ENCODE results near the gene GPR137C. TPM values are rescaled to one million over a fixed set of nuclear protein-coding genes. Genes with fewer than 3 reads are reported as not detected.
A peak's percentile ranks its signal among the peaks of the same experiment; 100 is the strongest.

The GPR137C gene
- polyA plus RNA-seq, 1 donor from 2014 or later, result 118 TPM

- H3K36me3 ChIP-seq (ENCODE audit: insufficient read depth, low read length), result no peaks in the 10 kb centered on the region
- H4K20me1 ChIP-seq (ENCODE audit: insufficient read depth), result no peaks in the 10 kb centered on the region
- H3K4me2 ChIP-seq (ENCODE audit: low read length), result peak overlapping the region; percentile 13
- H3K9me3 ChIP-seq (ENCODE audit: low read length), result no peaks in the 10 kb centered on the region
- peak overlapping the region; percentile 52 for H2AFZ ChIP-seq (ENCODE audit: low read depth, low read length)
- H3K9me2 ChIP-seq (ENCODE audit: insufficient read depth, low read length), result no peaks in the 10 kb centered on the region
- H3K4me3 ChIP-seq (ENCODE audit: low read length), result peak overlapping the region; percentile 88
- H3K79me2 ChIP-seq (replicated peaks; ENCODE audit: insufficient read depth, low read length), result peaks cover 78% of the 10 kb centered on the region
- peak overlapping the region; percentile 91 for H3K27ac ChIP-seq (ENCODE audit: low read length)
- TF ChIP-seq RAD21 (conservative IDR thresholded peaks at IDR 0.05) (no peak), MXI1 (conservative IDR thresholded peaks at IDR 0.05; ENCODE audit: poor library complexity, severe bottlenecking) (peak; percentile 22)
- H3K27me3 ChIP-seq (ENCODE audit: insufficient read depth, low read depth, low read length), result no peaks in the 10 kb centered on the region
- H3F3A ChIP-seq (ENCODE audit: insufficient read depth, low read length, poor library complexity, severe bottlenecking), result peaks cover 11% of the 10 kb centered on the region
- peak overlapping the region; percentile 98 for H3K9ac ChIP-seq (ENCODE audit: low read length)
Measured at GRCh38 chr14:52553002-52553670, 500 bp downstream of the GPR137C start.

GRCh38 chr14:52553671-52554575 is 1.3 kb downstream of the GPR137C start:
- H3K79me2 ChIP-seq (replicated peaks; ENCODE audit: insufficient read depth, low read length), result peaks cover 74% of the 10 kb centered on the region
- H3K4me2 ChIP-seq (ENCODE audit: low read length), result peak overlapping the region; percentile 72
- peak overlapping the region; percentile 98 for H3K9ac ChIP-seq (ENCODE audit: low read length)
- peak overlapping the region; percentile 91 for H3K27ac ChIP-seq (ENCODE audit: low read length)
- TF ChIP-seq CTCF (IDR thresholded peaks at IDR 0.05; ENCODE audit: poor library complexity, severe bottlenecking), result peak; percentile 57
- TF ChIP-seq TAF1 (IDR thresholded peaks at IDR 0.05; ENCODE audit: low read depth), result peak; percentile 85
- no peak for TF ChIP-seq EP300 (conservative IDR thresholded peaks at IDR 0.05; ENCODE audit: poor library complexity, severe bottlenecking)
- peak; percentile 8 for TF ChIP-seq RAD21 (conservative IDR thresholded peaks at IDR 0.05)
- no peak for TF ChIP-seq EZH2 (IDR thresholded peaks at IDR 0.05; ENCODE audit: borderline replicate concordance, insufficient read depth, low read length, poor library complexity, severe bottlenecking)
- no peak for TF ChIP-seq SMC3 (conservative IDR thresholded peaks at IDR 0.05; ENCODE audit: poor library complexity)
- peak; percentile 85 for TF ChIP-seq POLR2AphosphoS5 (IDR thresholded peaks at IDR 0.05)
- TF ChIP-seq REST (IDR thresholded peaks at IDR 0.05; ENCODE audit: borderline replicate concordance), result peak; percentile 62
- no peak for TF ChIP-seq MXI1 (conservative IDR thresholded peaks at IDR 0.05; ENCODE audit: poor library complexity, severe bottlenecking)
- H3K9me2 ChIP-seq (ENCODE audit: insufficient read depth, low read length), result no peaks in the 10 kb centered on the region
- peak overlapping the region; percentile 52 for H2AFZ ChIP-seq (ENCODE audit: low read depth, low read length)
- H3F3A ChIP-seq (ENCODE audit: insufficient read depth, low read length, poor library complexity, severe bottlenecking), result peaks cover 11% of the 10 kb centered on the region
- no peaks in the 10 kb centered on the region for H4K20me1 ChIP-seq (ENCODE audit: insufficient read depth)
- H3K36me3 ChIP-seq (ENCODE audit: insufficient read depth, low read length), result no peaks in the 10 kb centered on the region
- H3K4me3 ChIP-seq (ENCODE audit: low read length), result peak overlapping the region; percentile 88
- H3K9me3 ChIP-seq (ENCODE audit: low read length), result no peaks in the 10 kb centered on the region
- H3K27me3 ChIP-seq (ENCODE audit: insufficient read depth, low read depth, low read length), result no peaks in the 10 kb centered on the region

Data from neural cell (in vitro differentiated cells).